PC-3 (cell line): ENCODE data around the gene DDX39A. TPM values are rescaled to one million over a fixed set of nuclear protein-coding genes. Genes with fewer than 3 reads are reported as not detected.

Source experiments
- ATAC-seq: fragments of 200-7000 bp; cut with Tn5 transposase; 2 replicates; pipeline ENCODE4 v1.9.1; 2020; ENCODE audit warnings: mild to moderate bottlenecking, moderate library complexity
- BruUV-seq: library from RNA; stranded (reverse); fragments of 400-500 nt; replicated peaks from 2 replicates; lab custom pipeline; 2021; lab: Mats Ljungman, UMichigan
- CTCF ChIA-PET: fragments of 300-600 bp; sonication (Branson Sonifier 250); formaldehyde crosslinking; loops from one replicate; lab custom pipeline; 2022; ENCODE audit warnings: antibody characterized with exemption; lab: Charles Lee
- POLR2A ChIA-PET: fragments of 300-600 bp; sonication (Branson Sonifier 250); formaldehyde crosslinking; loops from one replicate; lab custom pipeline; 2022; ENCODE audit warnings: antibody characterized with exemption; ENCODE audit not compliant: unreplicated experiment; lab: Charles Lee
- DNase-seq: peaks from one replicate; pipeline ENCODE4 v3.0.0-alpha.2; 2015
- H2AFZ ChIP-seq: fragments of 300-600 bp; sonication (generic); 2 replicates; pipeline ENCODE4 v1.6.0; 2016; ENCODE audit warnings: antibody characterized with exemption, low read length
- H3F3A ChIP-seq: fragments of 300-600 bp; sonication (generic); one replicate; pipeline ENCODE4 v1.6.0; 2017; ENCODE audit warnings: antibody characterized with exemption, low read length, control low read depth, mild to moderate bottlenecking; ENCODE audit not compliant: unreplicated experiment
- H3K27ac ChIP-seq: fragments of 300-600 bp; sonication (generic); 2 replicates; pipeline ENCODE4 v1.5.1; 2016; ENCODE audit warnings: mild to moderate bottlenecking, low read length
- H3K27me3 ChIP-seq: fragments of 300-600 bp; sonication (generic); 2 replicates; pipeline ENCODE4 v1.6.1; 2016; ENCODE audit warnings: low read length, mixed read lengths
- H3K36me3 ChIP-seq: fragments of 300-600 bp; sonication (generic); 2 replicates; pipeline ENCODE4 v1.6.1; 2016; ENCODE audit warnings: low read depth, mixed run types, low read length, mixed read lengths
- H3K4me1 ChIP-seq: fragments of 300-600 bp; sonication (generic); 2 replicates; pipeline ENCODE4 v1.5.1; 2016; ENCODE audit warnings: low read length; ENCODE audit not compliant: insufficient read depth
- H3K4me2 ChIP-seq: fragments of 300-600 bp; sonication (generic); 2 replicates; pipeline ENCODE4 v1.6.0; 2016; ENCODE audit warnings: low read length
- H3K4me3 ChIP-seq: fragments of 300-600 bp; sonication (generic); 2 replicates; pipeline ENCODE4 v1.5.1; 2016; ENCODE audit warnings: mild to moderate bottlenecking, low read length, mixed read lengths
- H3K79me2 ChIP-seq: fragments of 300-600 bp; sonication (generic); 2 replicates; pipeline ENCODE4 v1.6.1; 2017; ENCODE audit warnings: low read length, mixed read lengths
- H3K9ac ChIP-seq: fragments of 300-600 bp; sonication (generic); 2 replicates; pipeline ENCODE4 v1.6.0; 2016; ENCODE audit warnings: mild to moderate bottlenecking, low read length
- H3K9me2 ChIP-seq: fragments of 300-600 bp; sonication (generic); replicated peaks from 2 replicates; pipeline ENCODE4 v1.6.1; 2016; ENCODE audit warnings: mixed run types, low read length, mixed read lengths
- H3K9me3 ChIP-seq: fragments of 300-600 bp; sonication (generic); 2 replicates; pipeline ENCODE4 v1.6.1; 2016; ENCODE audit warnings: low read length, mixed read lengths
- H4K20me1 ChIP-seq: fragments of 300-600 bp; sonication (generic); 2 replicates; pipeline ENCODE4 v1.6.1; 2016; ENCODE audit warnings: low read length, mixed read lengths
- EZH2 ChIP-seq: fragments of 300-600 bp; sonication (generic); IDR thresholded peaks from one replicate; pipeline ENCODE4 v1.6.1; 2017; ENCODE audit warnings: antibody characterized with exemption, mild to moderate bottlenecking, low read length; ENCODE audit not compliant: unreplicated experiment
- EZH2phosphoT487 ChIP-seq: fragments of 300-600 bp; sonication (generic); IDR thresholded peaks from 2 replicates; pipeline ENCODE4 v1.6.1; 2018; ENCODE audit warnings: mild to moderate bottlenecking, antibody characterized with exemption, low read length, borderline replicate concordance
- intact Hi-C: fragments of 100-400 bp; cut with micrococcal nuclease; formaldehyde crosslinking; loops from 2 replicates; pipeline ENCODE4 v1.9.0; 2023
- total RNA-seq: library from RNA; depleted of rRNA; stranded (reverse); fragments of >200 nt; gene quantifications from 2 replicates; pipeline ENCODE4 v1.2.3, GENCODE V29; 2014
- TF ChIP-seq, protein P1 (sequence below): fragments of 300-600 bp; sonication (generic); conservative IDR thresholded peaks from 2 replicates; pipeline ENCODE4 v1.5.1; 2017; ENCODE audit warnings: antibody characterized with exemption, low read depth, mild to moderate bottlenecking, low read length

Gene DDX39A
- total RNA-seq, 1 experiment from 2014 or later = 311 TPM

DNA sequence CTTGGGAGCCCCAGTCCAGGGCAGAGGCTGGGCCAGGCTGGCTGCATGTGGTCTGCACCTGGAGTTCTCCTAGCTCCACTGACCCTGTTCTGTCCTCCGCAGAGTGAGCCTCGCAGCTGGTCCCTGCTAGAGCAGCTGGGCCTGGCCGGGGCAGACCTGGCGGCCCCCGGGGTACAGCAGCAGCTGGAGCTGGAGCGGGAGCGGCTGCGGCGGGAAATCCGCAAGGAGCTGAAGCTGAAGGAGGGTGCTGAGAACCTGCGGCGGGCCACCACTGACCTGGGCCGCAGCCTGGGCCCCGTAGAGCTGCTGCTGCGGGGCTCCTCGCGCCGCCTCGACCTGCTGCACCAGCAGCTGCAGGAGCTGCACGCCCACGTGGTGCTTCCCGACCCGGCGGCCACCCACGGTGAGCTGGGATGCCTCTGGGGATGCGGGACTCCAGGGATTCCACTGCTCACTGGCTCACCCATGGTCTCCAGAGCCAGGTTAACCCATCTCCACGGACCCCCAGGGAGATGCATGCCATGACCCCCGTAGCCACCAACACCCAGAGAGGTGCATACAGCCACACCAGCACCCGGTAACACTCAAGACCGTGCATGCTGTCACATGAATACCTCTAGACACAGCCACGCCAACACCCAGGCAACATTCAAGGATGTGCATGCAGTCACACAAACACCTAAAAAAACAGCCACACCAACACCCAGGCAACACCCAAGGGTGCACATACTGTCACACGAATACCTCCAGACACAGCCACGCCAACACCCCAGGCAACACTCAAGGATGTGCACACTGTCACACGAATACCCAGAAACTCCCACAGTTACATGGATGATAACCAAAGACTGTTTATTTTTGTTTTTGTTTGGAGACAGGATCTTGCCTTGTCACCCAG lies 22.1 kb upstream of the DDX39A start:
- CTCF ChIA-PET = no interaction called here
- H2AFZ ChIP-seq = no peak overlapping the region
- no TSS peak for BruUV-seq
- no peaks in the 10 kb centered on the region for H3K27me3 ChIP-seq
- ATAC-seq (no peak), DNase-seq (no peak)
- H3K9ac ChIP-seq = no peak overlapping the region
- H3K79me2 ChIP-seq = peaks cover 39% of the 10 kb centered on the region
- intact Hi-C loops = no loop called here
- H3K9me2 ChIP-seq = no peaks in the 10 kb centered on the region
- POLR2A ChIA-PET = no interaction called here
- H3K9me3 ChIP-seq = no peaks in the 10 kb centered on the region
- no peak overlapping the region for H3K27ac ChIP-seq
- H3K4me3 ChIP-seq = no peak overlapping the region
- no peak overlapping the region for H3K4me2 ChIP-seq
- no peak for TF ChIP-seq EZH2
- no peak for TF ChIP-seq EZH2phosphoT487
- TF ChIP-seq, protein P1, sequence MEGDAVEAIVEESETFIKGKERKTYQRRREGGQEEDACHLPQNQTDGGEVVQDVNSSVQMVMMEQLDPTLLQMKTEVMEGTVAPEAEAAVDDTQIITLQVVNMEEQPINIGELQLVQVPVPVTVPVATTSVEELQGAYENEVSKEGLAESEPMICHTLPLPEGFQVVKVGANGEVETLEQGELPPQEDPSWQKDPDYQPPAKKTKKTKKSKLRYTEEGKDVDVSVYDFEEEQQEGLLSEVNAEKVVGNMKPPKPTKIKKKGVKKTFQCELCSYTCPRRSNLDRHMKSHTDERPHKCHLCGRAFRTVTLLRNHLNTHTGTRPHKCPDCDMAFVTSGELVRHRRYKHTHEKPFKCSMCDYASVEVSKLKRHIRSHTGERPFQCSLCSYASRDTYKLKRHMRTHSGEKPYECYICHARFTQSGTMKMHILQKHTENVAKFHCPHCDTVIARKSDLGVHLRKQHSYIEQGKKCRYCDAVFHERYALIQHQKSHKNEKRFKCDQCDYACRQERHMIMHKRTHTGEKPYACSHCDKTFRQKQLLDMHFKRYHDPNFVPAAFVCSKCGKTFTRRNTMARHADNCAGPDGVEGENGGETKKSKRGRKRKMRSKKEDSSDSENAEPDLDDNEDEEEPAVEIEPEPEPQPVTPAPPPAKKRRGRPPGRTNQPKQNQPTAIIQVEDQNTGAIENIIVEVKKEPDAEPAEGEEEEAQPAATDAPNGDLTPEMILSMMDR = no peak
- H3F3A ChIP-seq = no peaks in the 10 kb centered on the region
- H3K4me1 ChIP-seq = no peaks in the 10 kb centered on the region
- H4K20me1 ChIP-seq = no peaks in the 10 kb centered on the region
- peaks cover 29% of the 10 kb centered on the region for H3K36me3 ChIP-seq

DNA sequence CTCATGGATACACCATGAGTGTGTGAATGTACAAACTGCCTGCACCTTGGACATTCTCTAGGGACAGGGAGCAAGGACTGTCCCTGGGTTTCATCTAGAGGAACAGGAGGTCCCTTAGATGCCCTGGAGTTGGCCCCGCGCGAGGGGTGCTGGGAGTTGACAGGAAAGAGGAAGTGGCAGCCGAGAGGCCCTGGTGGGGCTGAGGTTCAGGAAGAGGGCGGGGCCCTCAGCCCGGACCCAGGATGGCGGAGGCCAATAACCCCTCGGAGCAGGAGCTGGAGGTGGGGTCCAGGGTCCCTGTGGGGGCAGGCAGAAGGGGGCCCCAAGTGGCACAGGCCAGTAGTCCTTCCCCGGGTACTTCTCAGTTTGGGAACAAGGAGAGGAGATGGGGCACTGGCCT lies 20.9 kb upstream of the DDX39A start:
- ATAC-seq (no peak), DNase-seq (no peak)
- no peak overlapping the region for H2AFZ ChIP-seq
- H3K4me3 ChIP-seq = no peak overlapping the region
- H3K9ac ChIP-seq = no peak overlapping the region
- H3K4me1 ChIP-seq = peaks cover 6% of the 10 kb centered on the region
- no peak overlapping the region for H3K27ac ChIP-seq
- no peaks in the 10 kb centered on the region for H4K20me1 ChIP-seq
- peaks cover 25% of the 10 kb centered on the region for H3K36me3 ChIP-seq
- peaks cover 52% of the 10 kb centered on the region for H3K79me2 ChIP-seq
- ChIA-PET POLR2A (no interaction called here), CTCF (no interaction called here)
- no peak for TF ChIP-seq EZH2phosphoT487
- TF ChIP-seq, protein P1 = no peak
- TF ChIP-seq EZH2 = no peak
- H3K27me3 ChIP-seq = no peaks in the 10 kb centered on the region
- no peaks in the 10 kb centered on the region for H3K9me3 ChIP-seq
- H3F3A ChIP-seq = no peaks in the 10 kb centered on the region
- BruUV-seq = no TSS peak
- intact Hi-C loops = no loop called here
- no peaks in the 10 kb centered on the region for H3K9me2 ChIP-seq
- H3K4me2 ChIP-seq = no peak overlapping the region

DNA sequence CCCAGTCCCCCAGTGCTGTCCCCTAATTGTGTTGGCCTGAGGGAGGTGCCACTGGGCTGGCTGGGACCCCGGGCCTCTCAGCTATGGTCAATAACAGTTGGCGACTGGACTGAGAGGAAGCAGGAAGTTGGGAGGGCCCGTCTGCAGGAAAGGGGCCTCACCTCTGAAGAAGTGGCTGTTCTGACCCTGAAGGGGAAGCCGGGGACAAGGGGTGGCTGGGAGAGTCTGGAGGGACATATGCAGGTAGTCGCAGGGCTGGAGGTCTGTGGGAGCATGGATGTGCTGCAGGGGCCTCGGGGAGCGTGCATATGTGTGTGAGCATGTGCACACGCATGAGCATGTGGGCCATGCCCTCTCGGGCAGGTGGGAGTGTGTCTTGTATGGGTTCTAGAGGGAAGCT lies 19.9 kb upstream of the DDX39A start:
- Histone ChIP-seq H2AFZ (no peak overlapping the region), H3K9me2 (no peaks in the 10 kb centered on the region), H3K4me3 (no peak overlapping the region), H3K4me1 (peaks cover 16% of the 10 kb centered on the region), H3K4me2 (no peak overlapping the region), H3F3A (no peaks in the 10 kb centered on the region), H4K20me1 (no peaks in the 10 kb centered on the region), H3K36me3 (peaks cover 21% of the 10 kb centered on the region), H3K9ac (no peak overlapping the region), H3K9me3 (no peaks in the 10 kb centered on the region), H3K27ac (no peak overlapping the region), H3K79me2 (peaks cover 61% of the 10 kb centered on the region), H3K27me3 (no peaks in the 10 kb centered on the region)
- BruUV-seq = no TSS peak
- ATAC-seq (no peak), DNase-seq (no peak)
- POLR2A ChIA-PET = no interaction called here
- CTCF ChIA-PET = no interaction called here
- intact Hi-C loops = no loop called here
- TF ChIP-seq, protein P1 = no peak
- TF ChIP-seq EZH2phosphoT487 (no peak), EZH2 (no peak)
